ENCODE measurements around the gene OAS2.
"Not testable (repeated sequence)": the region's sequence is repeated elsewhere in the genome, so short reads cannot be mapped to it uniquely, and the experiment has no call there.

The OAS2 gene

GRCh38 chr12:112985642-112986290, 7.4 kb downstream of the OAS2 start:
- no peak overlapping the region for H3K9ac ChIP-seq (ENCODE audit: low read length in 2 of 2)
- no peaks in the 10 kb centered on the region for H3K4me1 ChIP-seq (ENCODE audit: control insufficient read depth, insufficient read depth, low read length)
- H3K36me3 ChIP-seq (ENCODE audit: control insufficient read depth in 2 of 2, insufficient read depth in 2 of 2, low read length in 2 of 2), result no peaks in the 10 kb centered on the region
- H3K27ac ChIP-seq (ENCODE audit: low read length), result no peak overlapping the region
- H3K4me3 ChIP-seq (ENCODE audit: low read length in 2 of 2), result no peak overlapping the region
- H3K27me3 ChIP-seq (ENCODE audit: control insufficient read depth in 1 of 2, insufficient read depth in 2 of 2, low read length in 2 of 2), result no peaks in the 10 kb centered on the region
- no peaks in the 10 kb centered on the region for H3K9me3 ChIP-seq (ENCODE audit: control insufficient read depth in 2 of 2, low read length in 2 of 2)

GRCh38 chr12:112986291-112986800, 8.0 kb downstream of the OAS2 start:
- no peak overlapping the region for H3K9ac ChIP-seq (ENCODE audit: low read length in 2 of 2)
- no peak overlapping the region for H3K27ac ChIP-seq (ENCODE audit: low read length)
- no peaks in the 10 kb centered on the region for H3K27me3 ChIP-seq (ENCODE audit: control insufficient read depth in 1 of 2, insufficient read depth in 2 of 2, low read length in 2 of 2)
- H3K4me3 ChIP-seq (ENCODE audit: low read length in 2 of 2), result no peak overlapping the region
- H3K9me3 ChIP-seq (ENCODE audit: control insufficient read depth in 2 of 2, low read length in 2 of 2), result no peaks in the 10 kb centered on the region
- no peaks in the 10 kb centered on the region for H3K36me3 ChIP-seq (ENCODE audit: control insufficient read depth in 2 of 2, insufficient read depth in 2 of 2, low read length in 2 of 2)
- H3K4me1 ChIP-seq (ENCODE audit: control insufficient read depth, insufficient read depth, low read length), result no peaks in the 10 kb centered on the region

- no peak overlapping the region for H3K27ac ChIP-seq (ENCODE audit: low read length)
- H3K36me3 ChIP-seq (ENCODE audit: control insufficient read depth in 2 of 2, insufficient read depth in 2 of 2, low read length in 2 of 2), result no peaks in the 10 kb centered on the region
- peaks cover 1 to 2% of the 10 kb centered on the region in 2 donors for H3K9me3 ChIP-seq (ENCODE audit: control insufficient read depth in 2 of 2, low read length in 2 of 2)
- no peak overlapping the region for H3K9ac ChIP-seq (ENCODE audit: low read length in 2 of 2)
- no peaks in the 10 kb centered on the region for H3K27me3 ChIP-seq (ENCODE audit: control insufficient read depth in 1 of 2, insufficient read depth in 2 of 2, low read length in 2 of 2)
- no peak overlapping the region for H3K4me3 ChIP-seq (ENCODE audit: low read length in 2 of 2)
- no peaks in the 10 kb centered on the region for H3K4me1 ChIP-seq (ENCODE audit: control insufficient read depth, insufficient read depth, low read length)
Observed at GRCh38 chr12:112987561-112987960, 9.2 kb downstream of the OAS2 start.

GRCh38 chr12:112988224-112988623, 9.9 kb downstream of the OAS2 start:
- H3K27ac ChIP-seq (ENCODE audit: low read length), result no peak overlapping the region
- H3K27me3 ChIP-seq (ENCODE audit: control insufficient read depth in 1 of 2, insufficient read depth in 2 of 2, low read length in 2 of 2), result no peaks in the 10 kb centered on the region
- peaks cover 2 to 5% of the 10 kb centered on the region in 2 donors for H3K9me3 ChIP-seq (ENCODE audit: control insufficient read depth in 2 of 2, low read length in 2 of 2)
- no peaks in the 10 kb centered on the region for H3K4me1 ChIP-seq (ENCODE audit: control insufficient read depth, insufficient read depth, low read length)
- no peaks in the 10 kb centered on the region for H3K36me3 ChIP-seq (ENCODE audit: control insufficient read depth in 2 of 2, insufficient read depth in 2 of 2, low read length in 2 of 2)
- H3K9ac ChIP-seq (ENCODE audit: low read length in 2 of 2), result no peak overlapping the region
- H3K4me3 ChIP-seq (ENCODE audit: low read length in 2 of 2), result no peak overlapping the region

GRCh38 chr12:112988823-112989385, 10.6 kb downstream of the OAS2 start:
- H3K27me3 ChIP-seq (ENCODE audit: control insufficient read depth in 1 of 2, insufficient read depth in 2 of 2, low read length in 2 of 2); H3K9ac ChIP-seq (ENCODE audit: low read length in 2 of 2); H3K9me3 ChIP-seq (ENCODE audit: control insufficient read depth in 2 of 2, low read length in 2 of 2); H3K27ac ChIP-seq (ENCODE audit: low read length); H3K4me1 ChIP-seq (ENCODE audit: control insufficient read depth, insufficient read depth, low read length); H3K36me3 ChIP-seq (ENCODE audit: control insufficient read depth in 2 of 2, insufficient read depth in 2 of 2, low read length in 2 of 2); H3K4me3 ChIP-seq (ENCODE audit: low read length in 2 of 2): not testable (repeated sequence)

- Histone ChIP-seq H3K27me3 (ENCODE audit: control insufficient read depth in 1 of 2, insufficient read depth in 2 of 2, low read length in 2 of 2) (no peaks in the 10 kb centered on the region), H3K4me3 (ENCODE audit: low read length in 2 of 2) (no peak overlapping the region), H3K9ac (ENCODE audit: low read length in 2 of 2) (no peak overlapping the region), H3K27ac (ENCODE audit: low read length) (no peak overlapping the region), H3K36me3 (ENCODE audit: control insufficient read depth in 2 of 2, insufficient read depth in 2 of 2, low read length in 2 of 2) (no peaks in the 10 kb centered on the region), H3K9me3 (ENCODE audit: control insufficient read depth in 2 of 2, low read length in 2 of 2) (peaks cover 2 to 5% of the 10 kb centered on the region in 2 donors), H3K4me1 (ENCODE audit: control insufficient read depth, insufficient read depth, low read length) (no peaks in the 10 kb centered on the region)
Observed at GRCh38 chr12:112989806-112990205, 11.5 kb downstream of the OAS2 start.

- Histone ChIP-seq H3K4me1 (ENCODE audit: control insufficient read depth, insufficient read depth, low read length) (no peaks in the 10 kb centered on the region), H3K36me3 (ENCODE audit: control insufficient read depth in 2 of 2, insufficient read depth in 2 of 2, low read length in 2 of 2) (peaks cover 2 to 3% of the 10 kb centered on the region in 2 donors), H3K27me3 (ENCODE audit: control insufficient read depth in 1 of 2, insufficient read depth in 2 of 2, low read length in 2 of 2) (peaks cover 0 to 2% of the 10 kb centered on the region in 2 donors), H3K9me3 (ENCODE audit: control insufficient read depth in 2 of 2, low read length in 2 of 2) (peaks cover 2 to 5% of the 10 kb centered on the region in 2 donors), H3K9ac (ENCODE audit: low read length in 2 of 2) (no peak overlapping the region), H3K4me3 (ENCODE audit: low read length in 2 of 2) (no peak overlapping the region), H3K27ac (ENCODE audit: low read length) (no peak overlapping the region)
Observed at GRCh38 chr12:112992541-112993398, 14.5 kb downstream of the OAS2 start.

GRCh38 chr12:112995008-112995407, 16.7 kb downstream of the OAS2 start:
- Histone ChIP-seq H3K9ac (ENCODE audit: low read length in 2 of 2) (no peak overlapping the region), H3K4me3 (ENCODE audit: low read length in 2 of 2) (no peak overlapping the region), H3K27ac (ENCODE audit: low read length) (no peak overlapping the region), H3K9me3 (ENCODE audit: control insufficient read depth in 2 of 2, low read length in 2 of 2) (peaks cover 6 to 10% of the 10 kb centered on the region in 2 donors), H3K27me3 (ENCODE audit: control insufficient read depth in 1 of 2, insufficient read depth in 2 of 2, low read length in 2 of 2) (peaks cover 0 to 2% of the 10 kb centered on the region in 2 donors), H3K4me1 (ENCODE audit: control insufficient read depth, insufficient read depth, low read length) (no peaks in the 10 kb centered on the region), H3K36me3 (ENCODE audit: control insufficient read depth in 2 of 2, insufficient read depth in 2 of 2, low read length in 2 of 2) (peaks cover 2 to 3% of the 10 kb centered on the region in 2 donors)

- Histone ChIP-seq H3K27me3 (ENCODE audit: control insufficient read depth in 1 of 2, insufficient read depth in 2 of 2, low read length in 2 of 2) (peaks cover 0 to 2% of the 10 kb centered on the region in 2 donors), H3K4me1 (ENCODE audit: control insufficient read depth, insufficient read depth, low read length) (no peaks in the 10 kb centered on the region), H3K4me3 (ENCODE audit: low read length in 2 of 2) (no peak overlapping the region), H3K9me3 (ENCODE audit: control insufficient read depth in 2 of 2, low read length in 2 of 2) (peaks cover 6 to 10% of the 10 kb centered on the region in 2 donors), H3K9ac (ENCODE audit: low read length in 2 of 2) (no peak overlapping the region), H3K27ac (ENCODE audit: low read length) (no peak overlapping the region), H3K36me3 (ENCODE audit: control insufficient read depth in 2 of 2, insufficient read depth in 2 of 2, low read length in 2 of 2) (peaks cover 2 to 3% of the 10 kb centered on the region in 2 donors)
Observed at GRCh38 chr12:112996501-112996900, 18.2 kb downstream of the OAS2 start.

- Histone ChIP-seq H3K9me3 (ENCODE audit: control insufficient read depth in 2 of 2, low read length in 2 of 2) (peaks cover 4 to 9% of the 10 kb centered on the region in 2 donors), H3K4me3 (ENCODE audit: low read length in 2 of 2) (no peak overlapping the region), H3K27me3 (ENCODE audit: control insufficient read depth in 1 of 2, insufficient read depth in 2 of 2, low read length in 2 of 2) (peaks cover 0 to 2% of the 10 kb centered on the region in 2 donors), H3K4me1 (ENCODE audit: control insufficient read depth, insufficient read depth, low read length) (no peaks in the 10 kb centered on the region), H3K9ac (ENCODE audit: low read length in 2 of 2) (no peak overlapping the region), H3K36me3 (ENCODE audit: control insufficient read depth in 2 of 2, insufficient read depth in 2 of 2, low read length in 2 of 2) (peaks cover 2 to 3% of the 10 kb centered on the region in 2 donors), H3K27ac (ENCODE audit: low read length) (no peak overlapping the region)
Observed at GRCh38 chr12:112997506-112997905, 19.2 kb downstream of the OAS2 start.
